Astrocyte of the cerebellum (primary cell): ENCODE data around the gene PPP2R1B.

ENCODE experiments used
- DNase-seq: peaks from one replicate; pipeline ENCODE4 v3.0.0-alpha.2; 2011; ENCODE audit warnings: low read depth
- H3K4me3 ChIP-seq: 2 replicates; pipeline ENCODE4 v1.5.1; 2011; ENCODE audit warnings: mild to moderate bottlenecking, low read depth, low read length, moderate library complexity
- CTCF ChIP-seq: IDR thresholded peaks from 2 replicates; pipeline ENCODE4 v1.5.1; 2012; ENCODE audit warnings: low read length, low read depth, moderate library complexity, mild to moderate bottlenecking; ENCODE audit errors: missing control alignments
- in situ Hi-C: cut with HindIII; loops from 2 replicates; pipeline ENCODE4 v1.10.0; 2017; ENCODE audit warnings: low sequenced_read_pairs

The PPP2R1B gene

GRCh38 chr11:111694851-111695250, 71.3 kb downstream of the PPP2R1B start:
- no peak for TF ChIP-seq CTCF
- in situ Hi-C loops, result loop anchor here (5.0 kb wide), 1 partner anchor 88 kb away; no protein-coding TSS in a partner anchor
- H3K4me3 ChIP-seq, result no peak overlapping the region
- DNase-seq, result peak; percentile 90

GRCh38 chr11:111693224-111693937, 72.8 kb downstream of the PPP2R1B start:
- H3K4me3 ChIP-seq, result no peak overlapping the region
- no peak for DNase-seq
- TF ChIP-seq CTCF, result no peak
- in situ Hi-C loops, result no loop called here

- no peak for TF ChIP-seq CTCF
- no peak for DNase-seq
- in situ Hi-C loops, result no loop called here
- no peak overlapping the region for H3K4me3 ChIP-seq
Measured at GRCh38 chr11:111691741-111692140, 74.4 kb downstream of the PPP2R1B start.

GRCh38 chr11:111691176-111691575, 75.0 kb downstream of the PPP2R1B start:
- DNase-seq, result no peak
- no peak for TF ChIP-seq CTCF
- in situ Hi-C loops, result no loop called here
- H3K4me3 ChIP-seq, result no peak overlapping the region

GRCh38 chr11:111688013-111688412, 78.2 kb downstream of the PPP2R1B start:
- in situ Hi-C loops, result loop anchor here (5.0 kb wide), 2 partner anchors 36 to 89 kb away; no protein-coding TSS in a partner anchor
- no peak for DNase-seq
- H3K4me3 ChIP-seq, result no peak overlapping the region
- no peak for TF ChIP-seq CTCF

- in situ Hi-C loops, result no loop called here
- no peak overlapping the region for H3K4me3 ChIP-seq
- TF ChIP-seq CTCF, result no peak
- DNase-seq, result no peak
Measured at GRCh38 chr11:111684251-111684650, 81.9 kb downstream of the PPP2R1B start.

GRCh38 chr11:111683806-111684205, 82.4 kb downstream of the PPP2R1B start:
- H3K4me3 ChIP-seq, result no peak overlapping the region
- in situ Hi-C loops, result no loop called here
- no peak for TF ChIP-seq CTCF
- no peak for DNase-seq
